ENCODE measurements around the gene ALAD.

The ALAD gene

GRCh38 chr9:113355040-113355596, 46.0 kb downstream of the ALAD start:
- no peak for DNase-seq (ENCODE audit: low read depth)
- peak; percentile 35 for TF ChIP-seq CTCF (IDR thresholded peaks at IDR 0.05; ENCODE audit: control insufficient read depth, insufficient read depth, low read depth, low read length, missing control alignments)

GRCh38 chr9:113352411-113352810, 48.7 kb downstream of the ALAD start:
- no peak for TF ChIP-seq CTCF (IDR thresholded peaks at IDR 0.05; ENCODE audit: control insufficient read depth, insufficient read depth, low read depth, low read length, missing control alignments)
- H3K4me3 ChIP-seq (ENCODE audit: control insufficient read depth, low read depth, low read length), result no peak overlapping the region
- no peak for DNase-seq (ENCODE audit: low read depth)

More at GRCh38 chr9:113355040-113355596, 46.0 kb downstream of the ALAD start:
- no peak overlapping the region for H3K4me3 ChIP-seq (ENCODE audit: control insufficient read depth, low read depth, low read length)

- H3K4me3 ChIP-seq (ENCODE audit: control insufficient read depth, low read depth, low read length), result no peak overlapping the region
- DNase-seq (ENCODE audit: low read depth), result no peak
- TF ChIP-seq CTCF (IDR thresholded peaks at IDR 0.05; ENCODE audit: control insufficient read depth, insufficient read depth, low read depth, low read length, missing control alignments), result no peak
These were observed 49.1 kb downstream of the ALAD start for GRCh38 chr9:113352006-113352405.

GRCh38 chr9:113350937-113351336, 50.1 kb downstream of the ALAD start:
- no peak for DNase-seq (ENCODE audit: low read depth)
- H3K4me3 ChIP-seq (ENCODE audit: control insufficient read depth, low read depth, low read length), result no peak overlapping the region
- TF ChIP-seq CTCF (IDR thresholded peaks at IDR 0.05; ENCODE audit: control insufficient read depth, insufficient read depth, low read depth, low read length, missing control alignments), result no peak

- no peak overlapping the region for H3K4me3 ChIP-seq (ENCODE audit: control insufficient read depth, low read depth, low read length)
- no peak for DNase-seq (ENCODE audit: low read depth)
These were observed 50.9 kb downstream of the ALAD start for GRCh38 chr9:113350107-113350661.

GRCh38 chr9:113349445-113350094, 51.5 kb downstream of the ALAD start, which contains the start of gene BSPRY:
Gene BSPRY, plus strand, starts transcription at chr9:113349541. Its CDS starts 39 bp downstream, at chr9:113349580.
- no peak for DNase-seq (ENCODE audit: low read depth)
- H3K4me3 ChIP-seq (ENCODE audit: control insufficient read depth, low read depth, low read length), result no peak within 1 kb of the TSS
- no peak for TF ChIP-seq CTCF (IDR thresholded peaks at IDR 0.05; ENCODE audit: control insufficient read depth, insufficient read depth, low read depth, low read length, missing control alignments)

More at GRCh38 chr9:113350107-113350661, 50.9 kb downstream of the ALAD start:
- TF ChIP-seq CTCF (IDR thresholded peaks at IDR 0.05; ENCODE audit: control insufficient read depth, insufficient read depth, low read depth, low read length, missing control alignments), result no peak

Measured in AG09309 (cell line).